Fibroblast of mammary gland (primary cell): ENCODE measurements around the gene SHLD3.
"Not testable (repeated sequence)": the region's sequence is repeated elsewhere in the genome, so short reads cannot be mapped to it uniquely, and the experiment has no call there.

Experiments
- DNase-seq: peaks from one replicate; pipeline ENCODE4 v3.0.0-alpha.2; 2010; ENCODE audit warnings: low read depth
- H3K4me3 ChIP-seq: 2 replicates; pipeline ENCODE4 v1.5.1; 2011; ENCODE audit warnings: low read depth, mild to moderate bottlenecking, low read length, moderate library complexity; ENCODE audit not compliant: control insufficient read depth
- TF ChIP-seq, protein P1 (sequence below): conservative IDR thresholded peaks from 2 replicates; pipeline ENCODE4 v1.5.1; 2011; ENCODE audit warnings: low read depth, low read length, inconsistent platforms; ENCODE audit not compliant: control insufficient read depth, insufficient read depth

SHLD3 gene

DNA sequence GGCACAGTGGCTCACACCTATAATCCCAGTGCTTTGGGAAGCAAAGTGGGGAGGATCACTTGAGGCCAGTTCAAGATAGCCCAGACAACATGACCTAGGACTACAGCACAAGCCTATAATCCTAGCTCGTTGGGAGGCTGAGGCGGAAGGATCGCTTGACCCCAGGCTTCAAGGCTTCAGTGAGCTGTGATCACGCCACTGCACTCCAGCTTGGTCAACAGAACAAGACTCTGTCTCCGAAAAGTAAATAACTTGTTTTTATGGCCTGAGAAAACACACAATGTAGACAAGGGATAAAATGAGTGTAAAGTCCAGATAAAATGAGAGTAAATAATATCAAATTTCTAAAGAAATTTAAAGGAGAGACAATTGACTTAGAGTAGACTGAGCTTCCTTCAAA is 26.3 kb downstream of the SHLD3 start:
- TF ChIP-seq, protein P1, sequence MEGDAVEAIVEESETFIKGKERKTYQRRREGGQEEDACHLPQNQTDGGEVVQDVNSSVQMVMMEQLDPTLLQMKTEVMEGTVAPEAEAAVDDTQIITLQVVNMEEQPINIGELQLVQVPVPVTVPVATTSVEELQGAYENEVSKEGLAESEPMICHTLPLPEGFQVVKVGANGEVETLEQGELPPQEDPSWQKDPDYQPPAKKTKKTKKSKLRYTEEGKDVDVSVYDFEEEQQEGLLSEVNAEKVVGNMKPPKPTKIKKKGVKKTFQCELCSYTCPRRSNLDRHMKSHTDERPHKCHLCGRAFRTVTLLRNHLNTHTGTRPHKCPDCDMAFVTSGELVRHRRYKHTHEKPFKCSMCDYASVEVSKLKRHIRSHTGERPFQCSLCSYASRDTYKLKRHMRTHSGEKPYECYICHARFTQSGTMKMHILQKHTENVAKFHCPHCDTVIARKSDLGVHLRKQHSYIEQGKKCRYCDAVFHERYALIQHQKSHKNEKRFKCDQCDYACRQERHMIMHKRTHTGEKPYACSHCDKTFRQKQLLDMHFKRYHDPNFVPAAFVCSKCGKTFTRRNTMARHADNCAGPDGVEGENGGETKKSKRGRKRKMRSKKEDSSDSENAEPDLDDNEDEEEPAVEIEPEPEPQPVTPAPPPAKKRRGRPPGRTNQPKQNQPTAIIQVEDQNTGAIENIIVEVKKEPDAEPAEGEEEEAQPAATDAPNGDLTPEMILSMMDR, result no peak
- DNase-seq, result no peak
- no peak overlapping the region for H3K4me3 ChIP-seq

DNA sequence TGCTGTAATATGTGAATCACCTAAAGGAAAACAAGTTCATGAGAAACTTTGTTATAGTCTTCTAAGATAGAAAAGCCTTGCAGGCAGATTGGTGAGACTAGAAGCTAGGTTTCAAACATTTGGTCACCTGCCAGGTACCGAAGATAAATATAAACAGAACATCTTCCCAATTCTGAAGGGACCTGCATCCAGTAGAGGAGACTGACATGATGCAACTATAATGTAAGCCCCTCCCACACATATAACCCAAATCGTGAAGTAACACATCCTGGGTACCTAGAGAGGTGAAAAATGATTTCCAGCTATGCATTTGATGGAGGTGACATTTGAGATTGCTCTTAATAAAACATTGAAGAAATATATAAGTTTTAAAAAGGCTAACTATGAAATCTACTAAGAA is 29.9 kb downstream of the SHLD3 start:
- no peak for DNase-seq
- no peak overlapping the region for H3K4me3 ChIP-seq
- TF ChIP-seq, protein P1, result no peak

DNA sequence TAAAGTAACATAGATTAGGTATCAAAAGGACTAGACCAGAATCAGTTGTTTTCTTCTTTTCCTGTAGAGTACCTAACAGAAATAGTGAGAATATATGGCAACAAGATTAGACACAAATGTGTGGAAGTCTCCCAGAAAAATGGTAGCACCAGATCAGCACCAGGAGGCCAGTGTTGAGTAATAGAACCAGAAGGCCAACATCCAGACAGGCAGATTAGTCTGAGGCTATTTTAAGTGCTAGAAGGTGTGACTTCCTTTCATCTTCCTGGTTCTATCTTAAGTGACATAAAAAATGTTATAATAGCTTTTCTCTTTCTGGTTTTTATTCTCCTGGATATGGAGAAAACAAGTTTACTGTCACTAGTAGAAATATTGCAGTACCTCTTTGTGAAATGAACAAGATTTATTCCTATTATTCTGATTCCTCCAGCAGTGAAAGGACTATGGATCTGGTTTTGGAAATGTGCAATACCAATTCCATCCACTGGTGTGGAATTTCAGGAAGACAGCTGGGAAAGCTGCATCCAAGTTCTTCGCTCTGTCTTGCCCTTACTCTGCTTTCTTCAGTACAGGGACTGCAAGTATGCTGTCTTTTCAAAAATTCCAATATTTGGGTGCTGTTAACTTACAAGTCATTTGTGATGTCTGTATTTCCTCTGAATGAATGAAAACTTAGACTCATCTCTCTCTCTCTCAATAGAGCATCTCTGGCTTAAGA is 39.1 kb downstream of the SHLD3 start:
- H3K4me3 ChIP-seq, result no peak overlapping the region
- TF ChIP-seq, protein P1, result peak; percentile 55
- DNase-seq, result peak; percentile 28

DNA sequence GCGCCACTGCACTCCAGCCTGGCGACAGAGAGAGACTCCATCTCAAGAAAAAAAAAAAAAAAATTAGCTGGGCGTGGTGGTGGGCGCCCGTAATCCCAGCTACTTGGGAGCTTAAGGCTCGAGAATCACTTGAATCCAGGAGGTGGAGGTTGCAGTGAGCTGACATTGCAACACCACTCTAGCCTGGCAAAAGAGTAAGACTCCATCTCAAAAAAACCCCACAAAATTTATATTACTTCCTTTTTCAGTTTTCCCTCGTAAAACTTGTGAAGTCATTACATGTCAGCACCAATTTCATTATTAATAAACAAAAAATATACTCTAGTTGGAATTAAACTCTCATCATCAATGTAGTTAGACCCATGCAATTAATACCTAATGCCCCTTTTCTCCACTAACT is 43.9 kb downstream of the SHLD3 start:
- TF ChIP-seq, protein P1, result no peak
- no peak for DNase-seq
- no peak overlapping the region for H3K4me3 ChIP-seq

DNA sequence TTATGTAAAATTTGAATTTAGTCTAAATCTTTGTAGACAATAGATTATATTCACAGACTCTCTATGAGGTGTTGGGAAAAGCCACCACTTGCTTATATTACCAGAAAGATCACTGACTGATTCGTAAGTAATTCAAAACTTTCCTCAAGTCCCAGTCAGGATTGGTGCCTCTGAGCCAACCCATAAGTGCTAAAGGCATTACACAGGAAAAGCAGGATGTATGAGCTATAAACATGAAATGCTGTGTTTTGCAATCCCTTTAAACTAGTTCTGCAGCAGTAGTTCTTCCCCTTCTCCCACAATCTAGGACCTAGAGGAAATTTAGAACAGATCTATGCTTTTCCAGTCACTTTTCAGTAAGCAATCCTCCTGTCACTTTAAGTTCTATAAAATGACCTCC is 48.0 kb downstream of the SHLD3 start:
- peak; percentile 72 for DNase-seq
- TF ChIP-seq, protein P1, result no peak

DNA sequence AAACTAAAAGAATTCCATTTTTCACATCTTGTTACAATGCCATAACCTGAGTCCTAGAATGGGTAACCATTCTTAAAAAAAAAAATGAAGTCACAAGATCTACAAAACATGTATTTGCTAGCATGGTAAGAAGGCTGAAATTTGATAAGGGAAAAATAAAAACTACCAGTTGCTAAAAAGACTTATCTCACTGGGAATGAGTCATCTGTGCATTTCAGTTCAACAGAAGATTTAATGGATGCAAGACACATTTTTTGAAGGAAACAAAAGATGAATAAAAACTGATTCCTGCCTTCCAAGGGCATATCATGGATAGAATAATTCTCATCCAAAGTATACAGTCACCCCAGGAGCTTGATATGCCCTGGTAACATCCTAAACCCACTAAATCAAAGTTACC is 49.9 kb downstream of the SHLD3 start:
- no peak overlapping the region for H3K4me3 ChIP-seq
- DNase-seq, result peak; percentile 30
- TF ChIP-seq, protein P1, result no peak

More for the DNA sequence above, 48.0 kb downstream of the SHLD3 start:
- H3K4me3 ChIP-seq, result no peak overlapping the region

DNA sequence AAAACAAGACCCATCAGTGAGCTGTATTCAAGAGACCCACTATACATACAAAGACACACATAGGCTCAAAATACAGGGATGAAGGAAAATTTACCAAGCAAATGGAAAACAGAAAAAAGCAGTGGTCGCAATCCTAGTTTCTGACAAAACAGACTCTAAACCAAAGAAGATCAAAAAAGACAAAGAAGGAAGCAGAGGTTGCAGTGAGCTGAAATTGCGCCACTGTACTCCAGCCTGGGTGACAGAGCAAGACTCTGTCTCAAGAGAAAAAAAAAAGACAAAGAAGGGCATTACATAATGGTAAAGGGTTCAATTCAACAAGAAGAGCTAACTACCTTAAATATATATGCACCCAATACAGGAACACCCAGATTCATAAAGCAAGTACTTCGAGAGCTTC is 51.2 kb downstream of the SHLD3 start:
- H3K4me3 ChIP-seq, DNase-seq: not testable (repeated sequence)
